ENCODE measurements around the gene MPHOSPH9. TPM values are rescaled to one million over a fixed set of nuclear protein-coding genes. Genes with fewer than 3 reads are reported as not detected.
A peak's percentile ranks its signal among the peaks of the same experiment; 100 is the strongest.

Gene MPHOSPH9
- total RNA-seq, 1 experiment from 2014 or later, result 75.1 TPM

DNA sequence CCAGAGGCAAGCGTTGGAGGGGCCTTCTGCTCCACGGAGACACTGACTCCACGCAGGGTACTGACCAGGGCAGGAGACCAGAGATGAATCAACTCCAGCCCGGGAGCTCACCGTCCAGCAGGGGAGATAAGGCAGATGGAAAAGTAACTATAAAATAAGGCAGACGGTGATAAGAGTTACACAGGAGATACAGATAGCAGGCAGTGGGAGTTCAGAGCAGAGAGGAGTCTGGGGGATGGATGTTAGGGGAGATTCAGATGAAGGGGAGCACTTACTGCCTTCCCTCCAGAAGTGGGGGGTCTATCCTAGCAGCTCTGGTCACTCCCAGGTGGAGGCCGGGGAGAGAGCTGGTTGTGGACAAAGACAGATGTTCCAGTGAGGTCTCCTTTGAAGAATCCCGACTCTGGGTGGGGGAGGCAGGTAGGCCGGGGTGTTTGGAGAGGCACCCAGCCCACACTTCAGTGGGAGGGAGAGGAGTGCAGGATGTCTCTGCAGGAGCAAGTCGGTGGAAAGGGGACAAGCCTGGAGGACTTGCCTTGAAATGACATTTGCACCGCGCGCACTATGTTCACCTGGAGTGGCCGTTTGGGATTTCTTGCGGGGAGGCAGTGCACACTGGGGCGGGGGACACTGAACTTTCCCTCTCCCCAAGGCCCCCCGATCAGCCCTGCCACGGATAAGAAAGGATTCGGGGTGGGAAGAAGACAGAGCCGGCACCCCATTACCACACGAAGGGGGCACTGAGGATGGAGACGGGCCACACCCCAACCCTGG lies 83.3 kb downstream of the MPHOSPH9 start:
- DNase-seq (ENCODE audit: low spot score), result no peak

DNA sequence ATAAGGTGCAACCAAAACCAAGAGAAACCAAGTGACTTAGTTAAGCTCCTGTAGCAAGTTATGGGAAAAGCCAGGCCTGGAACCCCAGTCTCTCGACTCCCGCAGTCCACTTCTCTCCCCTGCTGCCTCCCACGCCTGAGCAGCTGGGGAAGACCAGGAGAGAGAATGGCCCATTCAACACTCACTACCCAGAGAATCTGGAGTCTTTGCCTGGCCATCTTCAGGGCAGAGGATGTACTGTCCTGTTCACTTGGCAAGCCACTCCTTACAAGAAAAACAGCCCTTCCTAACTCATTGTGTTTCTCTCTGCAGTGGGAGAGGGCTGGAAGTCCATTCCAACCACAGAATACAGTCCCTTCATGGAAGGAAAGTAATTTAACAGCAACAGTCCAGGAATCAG lies 83.9 kb downstream of the MPHOSPH9 start:
- no peak for DNase-seq (ENCODE audit: low spot score)

GRCh38 chr12:123148655-123149054 lies 84.3 kb downstream of the MPHOSPH9 start:
- DNase-seq (ENCODE audit: low spot score), result no peak

- DNase-seq (ENCODE audit: low spot score), result no peak
Measured at GRCh38 chr12:123148223-123148622, 84.7 kb downstream of the MPHOSPH9 start.

- no peak for DNase-seq (ENCODE audit: low spot score)
Measured at GRCh38 chr12:123145211-123145610, 87.7 kb downstream of the MPHOSPH9 start.

GRCh38 chr12:123143736-123144461 lies 89.0 kb downstream of the MPHOSPH9 start:
- DNase-seq (ENCODE audit: low spot score), result no peak

GRCh38 chr12:123142921-123143735 lies 89.8 kb downstream of the MPHOSPH9 start:
- peak; percentile 44 for DNase-seq (ENCODE audit: low spot score)

- no peak for DNase-seq (ENCODE audit: low spot score)
Measured at GRCh38 chr12:123142518-123142840, 90.5 kb downstream of the MPHOSPH9 start.

DNA sequence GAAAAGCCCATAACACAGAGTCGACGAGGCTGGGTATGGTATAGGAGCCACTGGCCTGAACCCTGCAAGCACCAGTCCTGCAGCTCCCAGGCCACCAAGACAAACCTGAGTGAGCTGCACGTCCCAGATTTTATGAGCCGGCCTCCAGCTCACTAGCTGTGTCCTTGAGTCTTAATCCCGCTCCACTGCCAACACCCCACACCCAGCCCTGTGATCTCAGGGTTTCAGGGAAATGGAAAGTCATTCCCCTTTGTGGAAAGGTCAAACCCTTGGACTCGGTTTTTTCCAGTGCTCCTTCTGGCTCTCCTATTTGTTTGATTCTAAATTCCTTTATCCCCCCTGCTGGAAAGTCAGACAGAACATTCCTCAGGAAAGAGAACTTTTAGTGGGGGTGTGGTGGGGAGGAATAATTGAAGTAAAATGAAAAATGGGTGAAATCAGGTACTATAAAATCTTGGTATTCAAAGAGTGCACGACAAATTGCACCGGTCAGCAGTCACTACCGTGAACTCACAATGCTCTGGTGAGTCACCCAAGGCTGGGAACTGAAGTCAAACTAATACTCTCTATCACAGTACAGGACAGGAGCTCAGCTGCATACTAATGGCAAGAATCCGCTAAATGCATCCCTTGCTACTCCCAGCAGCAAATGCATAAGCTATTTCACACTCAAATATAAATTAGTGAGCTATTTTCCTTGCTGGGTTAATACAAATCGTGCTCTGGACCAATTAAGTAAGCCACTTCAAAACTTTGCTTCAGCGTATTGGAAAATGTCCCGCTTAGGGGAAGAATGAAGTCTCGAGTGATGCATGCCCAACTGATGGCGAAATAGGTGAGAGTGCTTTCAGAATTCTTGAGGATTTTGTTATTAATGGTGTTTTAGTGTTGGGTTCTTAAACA lies 91.1 kb downstream of the MPHOSPH9 start:
- DNase-seq (ENCODE audit: low spot score), result peak; percentile 83

- DNase-seq (ENCODE audit: low spot score), result no peak
Measured at GRCh38 chr12:123140676-123141614, 92.0 kb downstream of the MPHOSPH9 start.

DNA sequence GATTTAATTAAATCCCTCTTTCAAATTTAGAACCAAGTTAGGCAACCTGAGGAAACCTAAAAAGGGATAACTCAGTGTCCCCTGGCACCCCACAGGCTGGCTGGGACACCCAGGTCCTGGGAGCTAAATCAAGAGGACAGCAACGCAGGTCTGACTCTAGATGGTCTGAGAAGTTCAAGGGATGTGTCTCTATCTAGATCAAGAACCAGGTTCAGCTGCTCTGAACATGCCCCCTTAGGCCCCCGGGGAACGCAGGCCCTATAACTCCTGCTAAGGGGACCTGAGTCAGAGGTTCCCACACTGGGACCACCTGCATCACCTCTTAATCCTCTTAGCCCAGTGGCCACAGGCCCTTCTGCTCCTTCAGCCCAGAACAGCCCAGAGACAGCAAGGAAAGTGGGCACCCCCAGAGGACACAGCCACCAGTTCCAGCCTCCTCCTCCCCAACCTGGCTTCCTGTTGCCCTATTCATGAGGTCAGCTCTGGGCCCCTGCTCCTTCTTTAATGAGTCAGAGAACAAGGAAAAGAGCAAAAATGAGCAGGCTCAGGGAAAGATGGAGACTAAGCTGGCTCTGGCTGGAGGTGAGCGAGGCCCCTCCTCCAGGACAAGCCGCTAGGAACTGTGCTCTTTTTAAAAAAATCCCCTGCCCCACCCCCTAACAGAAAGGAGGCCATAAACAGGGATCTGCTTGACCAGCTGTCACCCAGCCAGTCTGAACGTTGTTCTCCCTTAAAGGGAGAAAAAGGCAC lies 92.8 kb downstream of the MPHOSPH9 start:
- DNase-seq (ENCODE audit: low spot score), result peak; percentile 54

DNA sequence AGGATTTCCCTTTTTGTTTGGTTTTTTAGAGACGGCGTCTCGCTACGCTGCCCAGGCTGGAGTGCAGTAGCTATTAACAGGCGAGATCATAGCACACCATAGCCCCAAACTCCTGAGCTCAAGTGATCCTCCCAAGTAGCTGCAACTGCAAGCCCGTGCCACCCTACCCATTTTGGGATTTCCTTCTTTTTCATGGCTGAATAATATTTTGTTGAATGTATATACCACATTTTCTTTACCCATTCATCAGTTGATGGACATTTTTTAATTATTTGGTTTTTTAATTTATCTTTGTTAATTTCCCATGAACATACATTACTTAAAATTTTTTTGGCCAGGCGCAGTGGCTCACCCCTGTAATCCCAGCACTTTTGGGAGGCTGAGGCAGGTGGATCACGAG lies 97.3 kb downstream of the MPHOSPH9 start:
- no peak for DNase-seq (ENCODE audit: low spot score)

GRCh38 chr12:123134826-123135225 lies 98.1 kb downstream of the MPHOSPH9 start:
- DNase-seq (ENCODE audit: low spot score), result no peak

DNA sequence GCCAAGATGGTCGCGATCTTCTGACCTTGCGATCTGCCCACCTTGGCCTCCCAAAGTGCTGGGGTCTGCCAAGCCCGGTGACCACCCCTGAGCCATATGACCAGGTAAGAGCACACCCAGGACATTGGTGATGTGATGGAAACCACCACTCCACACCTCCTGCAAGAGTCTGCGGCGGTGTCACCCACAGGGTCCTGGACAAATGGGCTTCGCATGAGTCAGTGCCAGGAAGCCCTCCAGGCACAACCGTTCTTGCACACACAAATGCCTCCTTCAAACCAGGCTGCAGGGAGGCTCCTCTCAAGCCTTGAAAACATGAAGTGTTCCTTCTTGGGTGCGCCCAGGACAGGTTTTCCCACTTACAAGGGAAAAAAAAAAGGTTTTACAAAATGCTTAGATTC lies 98.7 kb downstream of the MPHOSPH9 start:
- DNase-seq (ENCODE audit: low spot score), result no peak

GRCh38 chr12:123133701-123134100 lies 99.2 kb downstream of the MPHOSPH9 start:
- no peak for DNase-seq (ENCODE audit: low spot score)

GRCh38 chr12:123132951-123133619 lies 99.9 kb downstream of the MPHOSPH9 start:
- no peak for DNase-seq (ENCODE audit: low spot score)

- no peak for DNase-seq (ENCODE audit: low spot score)
Measured at GRCh38 chr12:123131879-123132402, 101.0 kb downstream of the MPHOSPH9 start.

DNA sequence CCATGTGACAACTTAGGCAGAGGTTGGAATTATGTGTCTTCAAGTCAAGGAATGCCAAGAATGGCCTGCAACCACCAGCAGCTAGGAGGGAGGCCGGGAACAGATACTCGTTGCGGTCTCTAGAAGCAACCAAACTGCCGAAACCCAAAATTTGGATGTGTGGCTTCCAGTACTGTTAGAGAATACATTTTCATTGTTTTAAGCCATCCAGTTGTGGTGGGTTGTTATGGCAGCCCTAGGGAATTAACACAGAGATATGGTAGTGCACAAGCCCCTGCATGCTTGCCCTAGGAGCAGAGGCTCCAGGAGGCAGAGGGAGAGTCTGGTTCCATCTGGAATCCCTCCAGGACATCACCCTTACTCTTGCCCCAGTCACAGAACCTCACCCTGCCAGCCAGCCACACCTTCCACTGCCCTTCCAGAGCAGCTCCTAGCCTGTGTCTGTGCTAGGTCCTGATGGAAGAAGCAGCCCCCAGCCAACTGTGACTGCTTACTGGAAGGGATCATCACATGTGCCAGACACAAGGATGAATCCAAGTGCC lies 101.6 kb downstream of the MPHOSPH9 start:
- no peak for DNase-seq (ENCODE audit: low spot score)

Measured in A172 (cell line).